ENCODE results near the gene C6orf136.
A peak's percentile ranks its signal among the peaks of the same experiment; 100 is the strongest.

C6orf136 gene

GRCh38 chr6:30625511-30625910 lies 21.4 kb upstream of the C6orf136 start:
- Histone ChIP-seq H3K9me3 (ENCODE audit: low read length) (no peaks in the 10 kb centered on the region), H2AFZ (ENCODE audit: low read depth, low read length) (no peak overlapping the region), H3K27me3 (ENCODE audit: insufficient read depth, low read length) (no peaks in the 10 kb centered on the region), H3K36me3 (ENCODE audit: insufficient read depth, low read length) (peaks cover 65% of the 10 kb centered on the region), H3K4me1 (ENCODE audit: insufficient read depth, low read length) (peaks cover 10% of the 10 kb centered on the region), H3K4me3 (ENCODE audit: low read length) (no peak overlapping the region)

- H3K27me3 ChIP-seq (ENCODE audit: insufficient read depth, low read length) = no peaks in the 10 kb centered on the region
- peaks cover 10% of the 10 kb centered on the region for H3K4me1 ChIP-seq (ENCODE audit: insufficient read depth, low read length)
- no peak within 1 kb of the TSS for H2AFZ ChIP-seq (ENCODE audit: low read depth, low read length)
- H3K36me3 ChIP-seq (ENCODE audit: insufficient read depth, low read length) = peaks cover 63% of the 10 kb centered on the region
- H3K9me3 ChIP-seq (ENCODE audit: low read length) = no peaks in the 10 kb centered on the region
- H3K4me3 ChIP-seq (ENCODE audit: low read length) = peak within 1 kb of the TSS; percentile 83
These were observed 20.2 kb upstream of the C6orf136 start, which contains the start of gene ATAT1 for GRCh38 chr6:30626484-30627366. Gene ATAT1, plus strand, starts transcription at chr6:30626874.

- Histone ChIP-seq H3K4me1 (ENCODE audit: insufficient read depth, low read length) (no peaks in the 10 kb centered on the region), H3K27me3 (ENCODE audit: insufficient read depth, low read length) (no peaks in the 10 kb centered on the region), H3K9me3 (ENCODE audit: low read length) (no peaks in the 10 kb centered on the region), H3K36me3 (ENCODE audit: insufficient read depth, low read length) (peaks cover 68% of the 10 kb centered on the region), H3K4me3 (ENCODE audit: low read length) (no peak overlapping the region), H2AFZ (ENCODE audit: low read depth, low read length) (no peak overlapping the region)
These were observed 11.1 kb upstream of the C6orf136 start for GRCh38 chr6:30635834-30636233.

GRCh38 chr6:30640481-30640880 lies 6.5 kb upstream of the C6orf136 start:
- no peaks in the 10 kb centered on the region for H3K27me3 ChIP-seq (ENCODE audit: insufficient read depth, low read length)
- H3K36me3 ChIP-seq (ENCODE audit: insufficient read depth, low read length) = peaks cover 75% of the 10 kb centered on the region
- no peak overlapping the region for H2AFZ ChIP-seq (ENCODE audit: low read depth, low read length)
- H3K9me3 ChIP-seq (ENCODE audit: low read length) = no peaks in the 10 kb centered on the region
- H3K4me1 ChIP-seq (ENCODE audit: insufficient read depth, low read length) = no peaks in the 10 kb centered on the region
- H3K4me3 ChIP-seq (ENCODE audit: low read length) = no peak overlapping the region

- Histone ChIP-seq H3K4me3 (ENCODE audit: low read length) (no peak overlapping the region), H2AFZ (ENCODE audit: low read depth, low read length) (no peak overlapping the region), H3K36me3 (ENCODE audit: insufficient read depth, low read length) (peaks cover 73% of the 10 kb centered on the region), H3K27me3 (ENCODE audit: insufficient read depth, low read length) (no peaks in the 10 kb centered on the region), H3K9me3 (ENCODE audit: low read length) (no peaks in the 10 kb centered on the region), H3K4me1 (ENCODE audit: insufficient read depth, low read length) (peaks cover 3% of the 10 kb centered on the region)
These were observed 5.9 kb upstream of the C6orf136 start for GRCh38 chr6:30641048-30641447.

- H3K36me3 ChIP-seq (ENCODE audit: insufficient read depth, low read length) = peaks cover 60% of the 10 kb centered on the region
- no peak overlapping the region for H2AFZ ChIP-seq (ENCODE audit: low read depth, low read length)
- H3K27me3 ChIP-seq (ENCODE audit: insufficient read depth, low read length) = no peaks in the 10 kb centered on the region
- no peak overlapping the region for H3K4me3 ChIP-seq (ENCODE audit: low read length)
- H3K9me3 ChIP-seq (ENCODE audit: low read length) = no peaks in the 10 kb centered on the region
- peaks cover 16% of the 10 kb centered on the region for H3K4me1 ChIP-seq (ENCODE audit: insufficient read depth, low read length)
These were observed 3.3 kb upstream of the C6orf136 start for GRCh38 chr6:30643656-30644055.

GRCh38 chr6:30644769-30645168 lies 2.2 kb upstream of the C6orf136 start:
- Histone ChIP-seq H3K4me3 (ENCODE audit: low read length) (no peak overlapping the region), H3K9me3 (ENCODE audit: low read length) (no peaks in the 10 kb centered on the region), H3K27me3 (ENCODE audit: insufficient read depth, low read length) (no peaks in the 10 kb centered on the region), H2AFZ (ENCODE audit: low read depth, low read length) (no peak overlapping the region), H3K36me3 (ENCODE audit: insufficient read depth, low read length) (peaks cover 56% of the 10 kb centered on the region), H3K4me1 (ENCODE audit: insufficient read depth, low read length) (peaks cover 16% of the 10 kb centered on the region)

- Histone ChIP-seq H3K9me3 (ENCODE audit: low read length) (no peaks in the 10 kb centered on the region), H2AFZ (ENCODE audit: low read depth, low read length) (no peak overlapping the region), H3K36me3 (ENCODE audit: insufficient read depth, low read length) (peaks cover 48% of the 10 kb centered on the region), H3K27me3 (ENCODE audit: insufficient read depth, low read length) (no peaks in the 10 kb centered on the region), H3K4me3 (ENCODE audit: low read length) (no peak overlapping the region), H3K4me1 (ENCODE audit: insufficient read depth, low read length) (peaks cover 16% of the 10 kb centered on the region)
These were observed 944 bp upstream of the C6orf136 start for GRCh38 chr6:30645989-30646388.

- no peaks in the 10 kb centered on the region for H3K27me3 ChIP-seq (ENCODE audit: insufficient read depth, low read length)
- peak overlapping the region; percentile 90 for H2AFZ ChIP-seq (ENCODE audit: low read depth, low read length)
- peak overlapping the region; percentile 94 for H3K4me3 ChIP-seq (ENCODE audit: low read length)
- peaks cover 16% of the 10 kb centered on the region for H3K4me1 ChIP-seq (ENCODE audit: insufficient read depth, low read length)
- H3K36me3 ChIP-seq (ENCODE audit: insufficient read depth, low read length) = peaks cover 49% of the 10 kb centered on the region
- no peaks in the 10 kb centered on the region for H3K9me3 ChIP-seq (ENCODE audit: low read length)
These were observed 546 bp downstream of the C6orf136 start for GRCh38 chr6:30647242-30648116.

GRCh38 chr6:30651143-30651542 lies 4.2 kb downstream of the C6orf136 start:
- H3K36me3 ChIP-seq (ENCODE audit: insufficient read depth, low read length) = peaks cover 53% of the 10 kb centered on the region
- H3K4me1 ChIP-seq (ENCODE audit: insufficient read depth, low read length) = peaks cover 11% of the 10 kb centered on the region
- no peaks in the 10 kb centered on the region for H3K9me3 ChIP-seq (ENCODE audit: low read length)
- no peak overlapping the region for H2AFZ ChIP-seq (ENCODE audit: low read depth, low read length)
- no peak overlapping the region for H3K4me3 ChIP-seq (ENCODE audit: low read length)
- no peaks in the 10 kb centered on the region for H3K27me3 ChIP-seq (ENCODE audit: insufficient read depth, low read length)

GRCh38 chr6:30654798-30655742 lies 8.1 kb downstream of the C6orf136 start:
- Histone ChIP-seq H2AFZ (ENCODE audit: low read depth, low read length) (no peak overlapping the region), H3K36me3 (ENCODE audit: insufficient read depth, low read length) (peaks cover 82% of the 10 kb centered on the region), H3K4me3 (ENCODE audit: low read length) (no peak overlapping the region), H3K9me3 (ENCODE audit: low read length) (no peaks in the 10 kb centered on the region), H3K4me1 (ENCODE audit: insufficient read depth, low read length) (no peaks in the 10 kb centered on the region), H3K27me3 (ENCODE audit: insufficient read depth, low read length) (no peaks in the 10 kb centered on the region)

- Histone ChIP-seq H3K36me3 (ENCODE audit: insufficient read depth, low read length) (peaks cover 86% of the 10 kb centered on the region), H3K4me1 (ENCODE audit: insufficient read depth, low read length) (no peaks in the 10 kb centered on the region), H3K27me3 (ENCODE audit: insufficient read depth, low read length) (no peaks in the 10 kb centered on the region), H3K4me3 (ENCODE audit: low read length) (no peak overlapping the region), H3K9me3 (ENCODE audit: low read length) (no peaks in the 10 kb centered on the region), H2AFZ (ENCODE audit: low read depth, low read length) (no peak overlapping the region)
These were observed 8.8 kb downstream of the C6orf136 start for GRCh38 chr6:30655743-30656094.
